ENCODE measurements around the gene BABAM1.

BABAM1 gene

DNA sequence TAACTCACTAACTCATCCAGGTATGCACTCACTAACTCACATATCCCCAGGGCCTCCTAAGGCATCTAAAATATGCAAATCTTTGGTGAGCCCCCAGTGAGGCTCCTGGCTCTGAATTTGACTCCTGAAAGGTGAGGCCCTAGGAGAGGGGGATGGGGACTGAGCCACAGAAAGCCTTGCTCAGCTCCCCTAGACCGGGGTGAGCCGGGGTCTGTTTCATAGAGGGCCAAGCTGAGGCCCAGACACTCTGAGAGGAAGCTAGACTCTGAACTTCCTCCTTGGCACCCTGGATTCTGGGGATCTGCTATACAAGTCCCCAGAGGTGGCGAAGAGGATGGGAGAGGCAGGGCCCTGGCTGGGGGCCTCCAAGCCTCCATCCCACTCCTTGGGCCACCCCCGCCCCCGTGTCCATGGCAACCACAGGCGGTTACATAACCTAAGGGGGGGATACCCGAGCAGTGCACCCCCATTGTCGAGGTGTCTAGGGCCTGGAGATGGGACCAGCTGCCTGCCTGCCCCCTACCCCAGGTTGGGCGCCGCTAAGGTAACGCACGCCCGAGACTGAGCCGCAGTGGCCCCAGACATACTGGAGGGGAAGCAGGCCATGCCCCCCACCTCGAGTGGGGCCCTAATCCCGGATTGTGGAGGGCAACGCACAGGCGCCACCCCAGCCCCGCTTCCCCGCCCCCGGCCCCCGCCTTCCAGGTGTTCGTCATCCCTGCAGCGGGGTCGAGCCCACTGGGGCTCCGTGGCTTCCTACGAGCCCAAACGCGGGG lies 35.3 kb downstream of the BABAM1 start:
- DNase-seq (ENCODE audit: low read depth in 2 of 2): no peak

GRCh38 chr19:17303167-17303939 lies 36.1 kb downstream of the BABAM1 start, which contains the start of gene ABHD8:
ABHD8 (minus strand) TSS chr19:17303425; CDS start chr19:17301616, 1,809 bp downstream.
- DNase-seq (ENCODE audit: low read depth in 2 of 2): peak; percentile 83

GRCh38 chr19:17303940-17304267 lies 36.7 kb downstream of the BABAM1 start:
- no peak for DNase-seq (ENCODE audit: low read depth in 2 of 2)

DNA sequence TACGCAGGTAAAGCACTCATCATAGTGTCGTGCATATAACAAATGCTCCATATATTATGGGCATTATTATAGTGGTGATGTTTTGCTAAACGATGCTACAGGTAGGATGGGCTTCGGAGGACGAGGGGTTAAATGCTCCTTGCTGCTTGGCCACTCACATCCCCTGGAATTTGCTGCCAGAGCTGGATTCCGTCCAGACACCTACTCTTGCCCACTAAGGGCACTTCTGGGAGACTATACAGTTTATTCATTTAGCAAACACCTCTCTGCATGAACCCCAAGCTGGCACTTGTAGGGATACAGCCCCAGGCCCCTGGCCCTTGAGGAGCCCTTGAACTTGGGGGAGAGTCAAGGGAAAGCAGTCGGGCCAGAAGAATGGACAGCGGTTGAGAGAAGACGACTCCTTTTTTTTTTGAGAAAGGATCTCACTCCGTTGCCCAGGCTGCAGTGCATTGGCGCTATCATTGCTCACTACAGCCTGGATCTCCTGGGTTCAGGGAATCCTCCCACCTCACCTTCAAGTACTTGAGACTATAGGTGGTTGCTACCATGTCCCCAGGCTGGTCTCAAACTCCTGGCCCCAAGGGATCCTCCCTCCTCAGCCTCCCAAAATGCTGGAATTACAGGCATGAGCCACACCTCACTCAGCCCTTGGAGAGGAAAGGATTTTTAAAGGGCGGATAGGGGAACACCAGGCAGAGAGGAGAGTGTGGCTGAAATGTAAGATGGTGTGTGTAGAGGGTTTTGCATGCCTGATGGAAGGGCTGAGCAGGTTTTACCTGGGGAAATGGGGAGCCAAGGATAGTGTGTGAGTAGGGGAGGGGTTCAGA lies 37.4 kb downstream of the BABAM1 start:
- DNase-seq (ENCODE audit: low read depth in 2 of 2): no peak

DNA sequence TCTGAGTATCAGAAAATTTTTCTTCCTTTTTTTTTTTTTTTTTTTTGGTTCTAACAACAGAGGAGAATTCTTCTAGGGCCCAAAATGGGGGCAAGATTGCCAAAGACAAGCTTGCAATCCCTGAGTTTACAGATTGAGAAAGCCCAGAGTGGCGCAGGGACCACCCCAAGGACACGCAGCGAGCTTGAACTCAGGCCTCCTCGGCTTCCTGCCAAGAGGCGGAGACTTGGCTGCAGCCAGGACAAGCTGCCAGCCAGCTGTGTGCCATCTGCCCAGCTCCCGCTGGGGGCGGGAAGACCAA lies 37.9 kb downstream of the BABAM1 start:
- DNase-seq (ENCODE audit: low read depth in 2 of 2): no peak

GRCh38 chr19:17305517-17306284 lies 38.5 kb downstream of the BABAM1 start, which contains the start of gene MRPL34:
MRPL34 (plus strand) TSS chr19:17305872; CDS start chr19:17305893, 21 bp downstream.
- peak; percentile 94 to 95 for DNase-seq (ENCODE audit: low read depth in 2 of 2)

DNA sequence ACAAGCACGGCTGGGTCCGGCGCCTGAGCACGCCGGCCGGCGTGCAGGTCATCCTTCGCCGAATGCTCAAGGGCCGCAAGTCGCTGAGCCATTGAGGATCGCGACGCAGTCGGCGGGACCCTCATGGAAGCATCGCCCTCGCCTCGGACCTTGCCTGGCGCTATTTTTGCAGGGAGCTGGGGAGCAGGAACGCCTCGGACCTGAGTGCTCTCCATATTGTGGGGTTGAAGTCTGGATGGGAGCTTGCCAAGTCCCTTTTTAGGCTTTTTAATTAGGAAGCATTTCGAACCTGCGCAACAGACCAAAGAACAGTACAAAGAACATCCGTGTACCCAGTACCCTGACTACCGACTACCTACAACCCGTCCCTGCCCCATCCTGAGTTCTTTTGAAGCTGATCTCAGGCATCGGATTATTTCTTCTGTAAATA lies 39.1 kb downstream of the BABAM1 start:
- DNase-seq (ENCODE audit: low read depth in 2 of 2): no peak

- DNase-seq (ENCODE audit: low read depth in 2 of 2): no peak
Observed at GRCh38 chr19:17307876-17308377, 40.7 kb downstream of the BABAM1 start.

DNA sequence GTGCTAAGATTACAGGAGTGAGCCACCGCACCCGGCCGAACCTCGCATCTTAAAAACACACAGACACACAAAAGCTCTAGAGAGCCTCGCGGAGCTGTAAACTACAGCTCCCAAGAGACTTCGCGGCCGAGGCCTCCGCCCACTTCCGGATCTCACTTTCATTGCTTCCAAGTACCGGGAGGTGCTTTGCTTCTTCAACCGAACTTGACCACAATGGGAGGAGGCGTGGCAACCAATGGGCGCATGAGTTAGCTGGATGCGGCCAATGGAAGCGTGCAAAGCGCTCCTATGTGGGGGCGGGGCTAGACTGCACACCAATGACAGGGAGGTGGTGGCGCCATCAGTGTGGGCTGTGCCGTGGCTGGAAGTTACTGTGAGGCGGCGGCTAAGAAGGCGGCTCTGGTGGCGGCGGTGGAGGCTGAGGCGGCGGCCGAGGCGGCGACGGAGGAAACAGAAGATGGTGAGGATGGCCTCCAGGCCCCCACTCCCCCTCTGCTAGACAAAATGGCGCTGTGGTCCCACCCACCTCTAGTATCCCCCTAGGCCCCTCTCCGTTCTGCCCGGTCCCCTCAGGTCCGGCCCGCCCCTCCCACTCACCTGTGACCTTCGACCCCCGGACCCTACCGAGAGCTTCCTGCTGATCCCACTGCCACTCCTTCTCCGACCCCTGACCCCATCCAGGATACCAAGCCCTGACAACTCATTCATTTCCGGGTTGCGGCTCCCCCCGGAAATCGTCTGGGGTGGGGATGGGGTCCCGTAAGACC lies 42.1 kb downstream of the BABAM1 start, which contains the start of gene DDA1:
TSS of gene DDA1 (plus strand) at position 366 of the 767 bp plus-strand sequence. CDS start at position 458, 92 bp downstream.
- DNase-seq (ENCODE audit: low read depth in 2 of 2): peak; percentile 100

DNA sequence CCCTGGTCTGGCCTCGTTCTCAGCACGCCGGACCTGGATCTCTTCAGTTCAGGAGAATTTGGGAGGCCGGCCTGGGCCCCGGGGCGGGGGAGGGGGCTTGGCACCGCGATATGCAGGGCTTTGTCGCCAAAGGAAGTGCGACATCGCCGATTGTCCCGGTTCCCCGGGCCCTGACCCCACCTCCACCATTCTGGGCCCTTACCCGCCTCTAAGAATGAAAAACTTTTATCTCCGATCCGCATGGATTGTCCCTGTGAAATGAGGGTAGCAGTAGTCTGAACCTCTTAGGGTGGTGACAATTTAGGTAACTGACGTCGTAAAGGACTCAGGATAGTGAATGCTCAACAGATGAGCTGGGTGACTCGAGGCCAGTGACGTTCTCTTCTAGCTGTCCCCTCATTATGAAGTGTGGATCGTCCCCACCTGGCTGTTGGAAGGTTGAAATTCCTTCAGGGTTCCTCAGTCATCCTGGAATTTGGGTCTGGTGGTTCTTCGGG lies 42.8 kb downstream of the BABAM1 start:
- DNase-seq (ENCODE audit: low read depth in 2 of 2): no peak

DNA sequence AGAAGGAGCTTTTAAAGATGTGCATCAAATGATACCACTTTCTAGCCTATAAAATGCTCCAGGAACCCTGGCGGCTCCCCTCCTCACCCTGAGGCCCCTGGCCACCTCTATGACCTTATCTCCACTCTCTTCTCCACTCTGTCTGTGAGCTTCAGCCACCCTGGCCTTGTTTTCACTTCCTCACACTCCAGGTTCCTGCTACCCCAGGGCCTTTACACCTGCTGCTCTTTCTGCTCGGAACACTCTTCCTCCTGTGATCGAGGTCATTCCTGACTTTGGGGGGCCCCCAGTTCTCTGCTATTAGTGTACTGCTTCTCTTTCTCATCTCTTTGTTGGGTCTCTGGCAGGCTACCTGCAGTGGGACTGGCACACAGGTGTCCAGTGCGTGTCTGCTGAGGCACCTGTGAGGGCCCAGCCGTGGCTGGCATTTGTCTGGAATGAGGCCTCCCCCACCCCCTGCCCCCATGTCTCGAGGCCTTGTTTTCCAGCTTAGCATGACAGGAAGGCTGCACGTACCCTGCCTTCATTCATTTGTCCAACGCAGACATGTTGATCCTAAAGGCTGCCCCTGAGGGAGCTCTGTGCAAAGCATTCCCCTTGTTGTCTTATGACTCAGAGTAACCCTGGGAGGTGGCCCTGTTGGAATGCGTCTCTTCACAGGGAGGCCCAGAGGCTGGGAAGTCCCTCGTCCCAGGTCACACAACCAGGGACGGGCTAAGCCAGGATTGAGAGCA lies 44.4 kb downstream of the BABAM1 start:
- no peak for DNase-seq (ENCODE audit: low read depth in 2 of 2)

DNA sequence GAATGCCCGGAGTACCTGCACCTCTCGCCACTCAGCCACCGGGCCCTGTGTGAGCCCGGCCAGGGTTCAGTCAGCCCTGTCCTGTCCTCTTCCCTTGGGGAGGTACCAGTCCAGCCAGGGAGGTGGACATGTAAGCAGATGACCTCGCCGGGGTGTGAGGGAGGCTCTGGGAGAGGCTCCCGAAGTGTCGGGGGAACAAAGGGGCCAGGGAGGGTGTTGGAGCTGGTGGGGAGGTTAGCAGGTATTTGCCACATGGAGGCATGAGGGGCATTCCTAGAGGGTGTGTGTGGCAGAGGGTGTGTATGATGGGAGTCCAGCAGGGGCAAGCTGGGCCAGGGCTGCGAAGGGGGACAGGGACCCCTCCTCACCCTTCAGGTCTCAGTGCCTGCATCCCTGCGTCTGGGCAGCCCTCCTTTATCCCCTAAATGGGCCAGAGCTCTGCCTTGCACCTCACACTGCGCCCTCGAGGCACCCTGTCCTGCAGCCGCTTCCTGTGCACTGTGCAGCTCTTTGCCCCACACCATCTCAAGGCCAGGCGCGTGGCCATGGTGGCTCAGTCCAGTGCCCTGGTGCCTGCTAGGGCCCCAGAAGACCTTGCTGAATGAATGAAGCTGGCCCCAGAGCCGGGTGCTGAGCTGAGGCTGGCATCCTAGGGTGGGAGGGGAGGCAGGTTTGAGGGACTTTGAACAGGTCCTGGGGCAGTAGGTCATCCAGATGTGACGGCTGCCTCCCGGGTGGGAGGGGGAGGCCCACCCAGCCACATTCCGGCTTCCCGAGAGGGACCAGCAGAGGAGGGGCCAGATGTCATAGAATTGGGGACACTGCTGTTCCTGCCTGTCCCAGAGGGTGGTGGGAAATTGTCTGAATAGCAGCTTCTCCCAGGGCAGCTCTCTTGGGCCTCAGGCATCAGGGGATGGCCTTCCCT lies 45.2 kb downstream of the BABAM1 start:
- no peak for DNase-seq (ENCODE audit: low read depth in 2 of 2)

DNA sequence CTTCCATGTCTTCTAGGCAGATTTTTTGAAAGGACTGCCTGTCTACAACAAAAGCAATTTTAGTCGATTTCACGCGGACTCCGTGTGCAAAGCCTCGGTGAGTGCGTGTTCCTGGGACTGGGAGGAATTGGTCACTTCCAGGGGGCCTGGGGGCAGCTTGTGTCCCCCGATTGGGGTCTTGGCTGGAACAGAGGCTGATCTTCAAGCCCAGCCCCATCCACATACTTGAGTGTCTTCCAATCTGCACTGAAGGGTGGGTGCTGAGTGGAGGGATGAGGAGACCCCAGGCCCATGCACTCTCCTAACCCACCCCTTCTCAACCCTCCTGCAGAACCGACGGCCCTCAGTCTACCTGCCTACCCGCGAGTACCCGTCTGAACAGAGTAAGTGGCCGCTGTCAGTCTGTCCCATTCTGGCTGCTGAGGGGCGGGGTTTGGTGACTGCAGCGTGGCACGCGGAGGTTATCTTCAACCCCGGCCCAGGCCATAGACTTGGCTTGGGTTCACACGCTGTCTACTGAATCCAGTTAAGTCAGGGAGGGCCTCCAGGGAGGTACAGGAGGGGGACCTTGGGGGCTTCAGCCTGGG lies 46.9 kb downstream of the BABAM1 start:
- no peak for DNase-seq (ENCODE audit: low read depth in 2 of 2)

GRCh38 chr19:17318966-17319365 lies 51.7 kb downstream of the BABAM1 start:
- no peak for DNase-seq (ENCODE audit: low read depth in 2 of 2)

- DNase-seq (ENCODE audit: low read depth in 2 of 2): no peak
Observed at GRCh38 chr19:17319473-17320238, 52.4 kb downstream of the BABAM1 start.

GRCh38 chr19:17320435-17320834 lies 53.2 kb downstream of the BABAM1 start:
- DNase-seq (ENCODE audit: low read depth in 2 of 2): no peak

All from fibroblast of skin of left biceps (primary cell).